MM.1S (cell line): ENCODE data around the gene PARD3.

Source experiments
- EZH2 ChIP-seq: fragments of 300-600 bp; sonication (generic); optimal IDR thresholded peaks from 2 replicates; pipeline ENCODE3; 2017; ENCODE audit warnings: low read depth, mild to moderate bottlenecking, antibody characterized with exemption, low read length, mixed read lengths
- TF ChIP-seq, protein P1 (sequence below): fragments of 300-600 bp; sonication (generic); IDR thresholded peaks from 2 replicates; pipeline ENCODE4 v1.5.1; 2016; ENCODE audit warnings: antibody characterized with exemption, low read length, mixed read lengths

DNA sequence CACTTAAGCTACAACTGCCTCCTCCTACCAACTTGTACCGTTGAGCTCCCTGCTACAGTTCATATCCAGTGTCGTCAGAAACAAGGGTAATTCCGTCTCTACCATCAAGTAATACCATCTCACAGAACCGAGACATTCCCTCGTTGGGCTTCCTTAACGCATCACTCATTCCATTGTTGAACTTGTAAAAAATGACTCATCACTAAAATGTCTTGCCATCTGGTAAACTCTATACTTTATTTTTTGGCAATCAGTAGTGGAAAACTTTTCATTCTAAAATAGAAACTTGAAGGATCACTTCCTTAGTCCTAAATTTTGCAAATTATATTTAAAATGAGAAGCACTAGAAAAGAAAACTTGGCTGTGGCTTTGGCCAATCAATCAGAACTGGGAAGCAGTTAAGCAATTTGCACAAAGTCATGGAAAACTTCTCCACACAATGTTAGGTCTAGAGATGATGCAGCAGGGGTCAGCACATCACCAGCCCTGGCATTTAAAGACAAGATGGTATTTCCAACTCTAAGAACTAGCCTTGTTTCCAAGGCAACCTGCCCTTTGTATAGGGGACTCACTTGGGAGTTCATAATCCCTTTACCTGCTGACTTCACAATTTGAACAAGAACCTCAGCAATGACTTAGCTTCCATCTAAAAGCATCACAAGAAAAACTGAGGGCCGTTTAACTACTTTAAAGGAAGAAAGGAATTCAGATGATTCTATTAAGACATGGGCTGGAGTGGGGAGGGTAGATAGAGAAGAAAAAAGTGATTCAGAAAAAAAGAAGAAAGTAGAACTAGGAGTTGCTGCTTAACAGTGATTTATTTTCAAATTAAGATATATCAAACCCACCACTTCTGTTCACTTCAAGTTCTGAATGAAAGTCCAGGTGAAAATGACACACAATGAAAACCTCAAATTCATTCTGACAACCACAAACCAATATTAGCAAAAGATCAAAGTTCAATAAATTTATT lies 288.1 kb downstream of the PARD3 start:
- TF ChIP-seq, protein P1, sequence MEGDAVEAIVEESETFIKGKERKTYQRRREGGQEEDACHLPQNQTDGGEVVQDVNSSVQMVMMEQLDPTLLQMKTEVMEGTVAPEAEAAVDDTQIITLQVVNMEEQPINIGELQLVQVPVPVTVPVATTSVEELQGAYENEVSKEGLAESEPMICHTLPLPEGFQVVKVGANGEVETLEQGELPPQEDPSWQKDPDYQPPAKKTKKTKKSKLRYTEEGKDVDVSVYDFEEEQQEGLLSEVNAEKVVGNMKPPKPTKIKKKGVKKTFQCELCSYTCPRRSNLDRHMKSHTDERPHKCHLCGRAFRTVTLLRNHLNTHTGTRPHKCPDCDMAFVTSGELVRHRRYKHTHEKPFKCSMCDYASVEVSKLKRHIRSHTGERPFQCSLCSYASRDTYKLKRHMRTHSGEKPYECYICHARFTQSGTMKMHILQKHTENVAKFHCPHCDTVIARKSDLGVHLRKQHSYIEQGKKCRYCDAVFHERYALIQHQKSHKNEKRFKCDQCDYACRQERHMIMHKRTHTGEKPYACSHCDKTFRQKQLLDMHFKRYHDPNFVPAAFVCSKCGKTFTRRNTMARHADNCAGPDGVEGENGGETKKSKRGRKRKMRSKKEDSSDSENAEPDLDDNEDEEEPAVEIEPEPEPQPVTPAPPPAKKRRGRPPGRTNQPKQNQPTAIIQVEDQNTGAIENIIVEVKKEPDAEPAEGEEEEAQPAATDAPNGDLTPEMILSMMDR, result no peak
- TF ChIP-seq EZH2, result no peak
